ENCODE data around the gene CD300LD.

Gene CD300LD

GRCh38 chr17:74569020-74570003 is 22.8 kb downstream of the CD300LD start:
- peak; percentile 91 to 94 for DNase-seq

DNA sequence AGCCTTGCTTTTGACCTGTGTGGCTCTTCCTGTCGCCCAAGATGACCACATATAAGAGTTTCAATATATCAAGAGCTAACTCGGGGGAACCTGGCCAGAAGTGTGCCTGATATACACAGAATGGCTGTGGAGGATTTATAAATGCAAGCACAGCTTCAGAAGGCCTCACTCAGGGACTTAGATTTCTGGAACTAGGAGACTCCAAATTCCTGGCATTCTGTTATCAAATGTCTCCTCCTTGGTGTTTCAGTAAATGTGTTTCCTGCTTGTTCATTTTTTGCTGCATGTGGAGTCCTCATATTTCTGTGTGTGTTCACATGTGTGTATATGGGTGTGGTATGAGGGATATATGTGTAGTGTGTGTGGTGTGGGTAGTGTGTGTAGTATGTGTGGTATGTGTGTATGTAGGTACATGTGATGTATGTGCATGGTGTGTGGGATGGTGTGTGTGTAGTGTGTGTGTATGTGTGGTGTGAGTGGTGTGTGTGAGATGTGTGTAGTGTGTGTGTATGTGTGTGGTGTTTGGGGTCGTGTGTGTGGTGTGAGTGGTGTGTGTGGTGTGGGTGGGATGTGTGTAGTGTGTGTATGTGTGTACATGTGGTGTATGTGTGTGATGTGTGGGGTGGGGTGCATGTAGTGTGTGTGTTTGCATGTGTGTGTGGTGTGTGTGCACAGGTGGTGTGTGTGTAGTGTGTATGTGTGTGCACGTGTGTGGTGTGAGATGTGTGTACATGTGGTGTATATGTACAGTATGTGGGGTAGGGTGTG is 23.8 kb downstream of the CD300LD start:
- no peak for DNase-seq

- peak; percentile 60 to 75 for DNase-seq
These were observed 24.7 kb downstream of the CD300LD start, which contains the start of gene CD300H for GRCh38 chr17:74567397-74567796. CD300H (minus strand) TSS chr17:74567509.

DNA sequence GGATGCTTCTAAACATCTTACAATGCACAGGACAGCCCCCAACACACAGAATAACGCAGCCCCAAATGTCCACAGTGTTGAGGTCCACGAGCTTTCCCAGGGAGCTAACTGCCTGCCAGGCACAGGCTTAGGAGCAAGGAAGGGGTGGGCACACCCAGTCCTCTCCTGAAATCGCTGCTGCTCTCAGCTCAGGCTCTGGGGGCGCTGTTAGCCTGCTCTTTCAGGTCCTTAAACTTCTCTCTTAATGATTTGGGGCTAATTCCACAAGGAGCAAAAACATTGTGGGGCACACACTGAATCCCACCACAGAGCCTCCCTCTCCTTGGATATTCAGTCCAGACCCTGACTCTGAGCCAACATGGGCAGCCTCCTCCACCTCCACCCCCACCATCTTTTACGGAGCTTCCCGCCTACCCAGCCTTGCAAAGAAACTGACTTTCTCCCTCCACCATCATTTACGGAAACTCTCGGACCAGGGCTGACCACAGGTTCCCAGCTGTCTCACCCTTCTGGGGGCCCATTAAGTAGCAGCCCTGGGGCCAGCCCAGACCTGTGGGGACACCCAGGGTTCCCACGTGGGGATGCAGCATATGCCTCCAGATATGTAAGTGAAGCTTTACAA is 25.8 kb downstream of the CD300LD start:
- DNase-seq = peak; percentile 34 to 63

DNA sequence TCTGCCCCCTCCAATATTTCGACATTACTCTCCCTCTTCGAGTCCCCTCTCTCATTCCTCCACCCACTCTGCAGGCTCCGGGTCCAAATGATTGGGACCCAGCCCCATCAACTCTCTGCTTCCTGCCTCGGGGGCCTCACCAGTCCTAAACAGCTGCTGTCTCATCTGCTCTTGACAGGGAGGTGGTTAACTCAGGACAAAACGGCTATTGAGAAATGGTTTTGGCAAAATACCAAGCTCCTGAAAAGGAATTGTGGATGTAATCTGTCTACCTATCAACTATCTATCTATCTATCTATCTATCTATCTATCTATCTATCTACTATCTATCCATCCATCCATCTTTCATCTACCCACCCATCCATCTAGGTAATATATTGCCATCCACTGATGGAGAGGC is 27.0 kb downstream of the CD300LD start:
- DNase-seq = no peak

DNA sequence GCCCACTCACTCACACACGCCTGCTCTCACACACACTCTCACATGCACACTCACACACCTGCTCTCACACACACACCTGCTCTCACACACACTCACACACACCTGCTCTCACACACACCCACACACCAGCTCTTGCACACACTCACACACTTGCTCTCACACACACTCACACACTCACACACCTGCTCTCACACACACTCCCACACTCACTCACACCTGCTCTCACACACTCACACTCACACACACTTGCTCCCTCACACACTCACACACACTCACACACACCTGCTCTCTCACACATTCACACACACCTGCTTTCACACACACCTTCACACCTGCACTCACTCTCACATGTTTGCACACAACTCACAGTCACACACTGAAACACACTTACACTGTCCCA is 28.7 kb downstream of the CD300LD start:
- DNase-seq = no peak

DNA sequence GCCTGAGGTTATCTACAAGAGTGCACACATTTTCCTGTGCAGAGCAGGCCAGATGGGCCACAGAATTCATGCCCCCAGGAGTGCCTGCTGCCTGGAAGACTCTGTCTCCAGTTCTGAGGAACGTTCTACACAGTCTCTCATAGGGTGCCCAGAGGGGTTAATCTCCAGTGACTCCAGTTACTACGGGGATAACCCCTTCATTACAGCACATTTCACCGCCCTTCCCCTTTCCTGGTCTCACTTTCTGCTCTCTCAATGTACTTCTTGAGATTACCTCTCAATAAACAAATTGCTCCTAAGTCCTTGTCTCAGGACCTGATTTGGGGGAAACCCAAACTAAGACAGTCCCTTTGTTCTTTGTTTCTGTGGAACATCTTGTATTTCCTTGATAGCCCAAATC is 30.5 kb downstream of the CD300LD start:
- peak in 1 of 2 donors; percentile 18 for DNase-seq

GRCh38 chr17:74558882-74559519 is 33.1 kb downstream of the CD300LD start:
- no peak for DNase-seq

GRCh38 chr17:74558402-74558801 is 33.7 kb downstream of the CD300LD start:
- peak in 1 of 2 donors; percentile 42 for DNase-seq

- no peak for DNase-seq
These were observed 36.6 kb downstream of the CD300LD start for GRCh38 chr17:74555427-74555940.

DNA sequence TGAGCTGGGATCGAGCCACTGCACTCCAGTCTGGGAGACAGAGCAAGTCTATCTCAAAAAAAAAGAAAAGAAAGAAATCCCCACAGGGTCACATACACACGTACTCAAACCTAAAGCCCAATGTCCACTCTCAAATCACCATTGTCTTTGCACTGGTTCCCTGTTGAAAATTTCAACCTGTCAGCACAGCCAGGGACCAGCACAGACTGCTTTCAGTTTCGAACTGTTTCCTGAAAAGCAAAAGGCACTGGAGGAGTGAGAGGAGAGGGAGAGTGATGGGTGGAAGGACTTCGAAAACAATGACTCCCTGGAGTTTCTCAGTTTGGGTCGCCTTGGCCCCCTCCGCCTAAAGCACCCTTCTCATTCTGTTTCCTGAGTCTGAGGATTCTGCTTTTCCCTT is 37.2 kb downstream of the CD300LD start:
- no peak for DNase-seq

DNA sequence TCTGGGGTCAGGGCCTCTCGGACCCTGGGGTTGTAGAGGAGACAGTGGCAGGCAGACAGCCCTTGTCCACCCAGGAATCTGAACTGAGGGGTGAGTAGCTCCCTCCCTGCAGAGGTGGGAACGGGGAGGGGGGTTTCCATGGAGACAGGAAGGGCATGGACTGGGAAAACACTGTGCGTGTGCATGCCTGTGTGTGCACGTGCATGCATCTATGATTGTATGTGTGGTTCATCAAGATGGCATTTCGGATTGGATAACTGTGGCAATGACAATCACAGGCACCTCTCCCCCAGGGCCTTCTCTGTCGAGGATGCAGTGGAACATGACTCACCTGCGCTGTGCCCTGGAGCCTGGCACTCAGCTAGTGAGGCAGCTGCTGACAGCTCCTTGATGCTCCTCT is 40.0 kb downstream of the CD300LD start:
- no peak for DNase-seq

GRCh38 chr17:74550602-74551001 is 41.5 kb downstream of the CD300LD start:
- no peak for DNase-seq

DNA sequence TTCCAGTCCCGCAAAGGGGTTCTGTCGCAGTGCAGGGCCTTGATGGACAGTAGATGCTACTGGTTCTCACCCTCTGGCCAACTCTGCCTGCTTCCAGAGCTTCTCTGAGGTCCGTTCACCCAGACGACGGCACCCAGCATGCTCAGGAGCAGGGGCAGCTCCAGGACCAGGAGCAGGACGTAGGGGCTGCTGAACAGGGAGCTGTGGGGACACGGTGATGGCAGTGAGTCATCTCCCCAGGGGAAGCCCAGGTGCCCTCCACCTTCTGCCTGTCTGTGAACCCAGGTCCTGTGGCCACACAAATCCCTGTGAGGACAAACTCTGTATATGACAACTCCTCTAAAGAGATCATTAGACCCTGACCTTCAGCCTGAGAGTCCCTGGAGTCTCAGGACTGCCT is 42.7 kb downstream of the CD300LD start:
- no peak for DNase-seq

- no peak for DNase-seq
These were observed 44.3 kb downstream of the CD300LD start for GRCh38 chr17:74547736-74548135.

- DNase-seq = no peak
These were observed 44.8 kb downstream of the CD300LD start for GRCh38 chr17:74547264-74547663.

GRCh38 chr17:74546586-74546985 is 45.5 kb downstream of the CD300LD start:
- DNase-seq = no peak

DNA sequence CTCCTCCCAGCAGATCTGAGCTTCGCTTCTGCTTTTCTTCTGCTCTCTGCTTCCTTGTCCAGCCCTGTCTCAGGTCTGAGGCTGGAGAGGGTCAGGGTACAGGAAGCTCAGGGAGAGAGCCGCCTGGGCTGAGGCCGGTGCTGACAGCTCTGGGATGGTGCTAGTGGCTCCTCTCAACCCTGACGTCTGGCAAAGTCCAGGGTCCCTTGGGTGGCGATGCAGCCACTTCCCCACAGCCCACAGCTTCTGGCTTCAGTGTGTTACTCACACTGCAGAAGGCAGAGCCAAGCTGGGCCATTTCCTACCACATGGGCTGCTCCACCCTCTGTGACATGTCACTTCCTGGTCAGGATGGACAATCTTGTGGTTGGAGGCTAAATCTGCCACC is 46.2 kb downstream of the CD300LD start, which contains the start of gene CD300C:
Gene CD300C, minus strand, starts transcription at position 273 of the 388 bp plus-strand sequence. CDS start 333 bp downstream, outside the sequence.
- DNase-seq = peak; percentile 93 to 96

DNA sequence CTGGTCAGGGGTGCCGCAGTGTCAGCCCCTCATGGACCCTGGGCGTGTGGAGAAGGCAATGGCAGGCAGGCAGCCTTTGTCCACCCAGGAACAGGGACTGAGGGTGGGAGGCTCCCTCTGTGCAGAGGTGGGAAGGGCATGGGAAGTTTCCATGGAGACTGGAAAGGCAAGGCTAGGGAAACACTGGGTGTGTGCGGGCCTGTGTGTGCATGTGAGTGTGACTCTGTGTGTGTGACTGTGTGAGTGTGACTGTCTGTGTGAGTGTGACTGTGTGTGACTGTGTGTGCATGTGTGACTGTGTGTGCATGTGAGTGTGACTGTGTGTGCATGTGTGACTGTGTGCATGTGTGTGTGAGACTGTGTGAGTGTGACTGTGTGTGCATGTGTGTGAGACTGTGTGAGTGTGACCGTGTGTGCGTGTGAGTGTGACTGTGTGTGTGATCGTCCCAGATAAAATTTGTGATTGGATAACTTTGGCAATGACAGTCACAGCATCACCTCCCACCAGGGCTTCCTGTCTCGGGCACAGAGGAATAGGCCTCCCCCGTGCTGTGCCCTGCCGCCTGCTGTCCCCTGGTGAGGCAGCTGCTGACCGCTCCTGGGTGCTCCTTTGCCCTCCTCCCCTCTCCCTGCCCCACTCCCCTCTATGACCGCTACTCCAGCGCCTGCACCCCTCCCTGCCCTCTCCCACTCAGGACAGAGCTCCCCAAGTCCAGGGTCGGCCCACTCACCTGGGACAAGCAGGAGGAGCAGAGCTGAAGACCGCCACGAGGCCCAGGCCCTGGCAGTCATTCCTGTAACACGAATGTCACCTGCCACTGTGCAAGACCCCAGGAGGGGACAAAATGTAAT is 46.9 kb downstream of the CD300LD start:
- peak; percentile 52 to 75 for DNase-seq

- no peak for DNase-seq
These were observed 48.0 kb downstream of the CD300LD start for GRCh38 chr17:74543891-74544760.

Data from inflammatory macrophage (primary cell).